GM12878 (cell line): ENCODE data around the gene MSL3. TPM values are rescaled to one million over a fixed set of nuclear protein-coding genes. Genes with fewer than 3 reads are reported as not detected.
A peak's percentile ranks its signal among the peaks of the same experiment; 100 is the strongest.

Source experiments
- BMI1 ChIP-seq: fragments of 450-650 bp; IDR thresholded peaks from 2 replicates; pipeline ENCODE4 v1.6.1; 2016; ENCODE audit warnings: mild to moderate bottlenecking, moderate library complexity, borderline replicate concordance
- FOS ChIP-seq: IDR thresholded peaks from 3 replicates; pipeline ENCODE4 v1.6.1; 2011; ENCODE audit warnings: borderline replicate concordance; ENCODE audit not compliant: insufficient read length; ENCODE audit errors: extremely low read depth
- FOXM1 ChIP-seq: IDR thresholded peaks from 2 replicates; pipeline ENCODE4 v1.6.1; 2012; ENCODE audit warnings: low read depth, mild to moderate bottlenecking, inconsistent platforms, low read length, moderate library complexity
- MTA2 ChIP-seq: fragments of 450-650 bp; IDR thresholded peaks from 2 replicates; pipeline ENCODE4 v1.6.1; 2016; ENCODE audit warnings: low read depth, mild to moderate bottlenecking, moderate library complexity
- MTA3 ChIP-seq: IDR thresholded peaks from 2 replicates; pipeline ENCODE4 v1.6.1; 2012; ENCODE audit warnings: low read length, inconsistent platforms, borderline replicate concordance
- NBN ChIP-seq: fragments of 450-650 bp; IDR thresholded peaks from 2 replicates; pipeline ENCODE4 v1.6.1; 2016
- NKRF ChIP-seq: fragments of 450-650 bp; conservative IDR thresholded peaks from 2 replicates; pipeline ENCODE4 v1.6.1; 2017; ENCODE audit warnings: mild to moderate bottlenecking, moderate library complexity
- RELB ChIP-seq: fragments of 450-650 bp; IDR thresholded peaks from 2 replicates; pipeline ENCODE4 v1.6.1; 2017; ENCODE audit warnings: low read depth, mild to moderate bottlenecking, moderate library complexity
- SMARCA5 ChIP-seq: fragments of 450-650 bp; IDR thresholded peaks from 2 replicates; pipeline ENCODE4 v1.6.1; 2017; ENCODE audit warnings: mild to moderate bottlenecking
- STAT1 ChIP-seq: fragments of 450-650 bp; conservative IDR thresholded peaks from 2 replicates; pipeline ENCODE4 v1.6.1; 2014; ENCODE audit warnings: antibody characterized with exemption, mild to moderate bottlenecking
- TAF1 ChIP-seq: IDR thresholded peaks from 2 replicates; pipeline ENCODE4 v1.6.1; 2011; ENCODE audit warnings: mild to moderate bottlenecking, low read depth, low read length, borderline replicate concordance
- USF1 ChIP-seq: IDR thresholded peaks from 2 replicates; pipeline ENCODE4 v1.6.1; 2011; ENCODE audit warnings: borderline replicate concordance, low read depth, mild to moderate bottlenecking, moderate library complexity, mixed read lengths, low read length; ENCODE audit not compliant: insufficient read depth; ENCODE audit errors: extremely low read length
- ZBTB11 ChIP-seq: fragments of 450-650 bp; formaldehyde crosslinking; IDR thresholded peaks from 2 replicates; pipeline ENCODE4 v1.5.0; 2022; ENCODE audit warnings: mild to moderate bottlenecking, missing genetic modification characterization
- ZNF384 ChIP-seq: IDR thresholded peaks from 2 replicates; pipeline ENCODE4 v1.6.1; 2012; ENCODE audit warnings: low read depth, mild to moderate bottlenecking, low read length, improper control_type of control experiment, borderline replicate concordance
- ZNF592 ChIP-seq: fragments of 450-650 bp; IDR thresholded peaks from 2 replicates; pipeline ENCODE4 v1.6.1; 2017; ENCODE audit warnings: mild to moderate bottlenecking, moderate library complexity
- polyA plus RNA-seq, 11 experiments: library from polyadenylated mRNA; depleted of rRNA in 4 of 11; unstranded in 6 of 11; stranded (reverse) in 5 of 11; fragments of >200 nt; fragmentation: Nextera tagmentation in 4 of 11; fragmentation: Illumina TruSeq in 1 of 11; extraction: Ambion mirVana in 4 of 11; extraction: Trizol in 1 of 11; gene quantifications; 1 replicate in 1 of 11; 2 replicates in 10 of 11; pipeline versions ENCODE4 v1.2.1 to v1.2.3, GENCODE V29; 2011 to 2016; ENCODE audit warnings: inconsistent platforms in 2 of 11, missing spikeins in 2 of 11, low read depth in 1 of 11
- total RNA-seq, 4 experiments: library from RNA; depleted of rRNA in 3 of 4; stranded (reverse); fragments of >200 nt in 3 of 4; fragmentation: Illumina TruSeq in 1 of 4; extraction: Trizol in 1 of 4; gene quantifications; 2 replicates each; pipeline versions ENCODE4 v1.2.1 to v1.2.3, GENCODE V29; 2013 to 2021

MSL3 gene
- total and polyA plus RNA-seq, 10 of the 15 experiments (the other 5 are each of a cell fraction or from before 2014, with no cell fraction given) = 28.4 to 438 (median 40.7) TPM

GRCh38 chrX:11768039-11768438, 10.0 kb downstream of the MSL3 start (continued):
- TF ChIP-seq ZBTB11 = no peak
- peak; percentile 72 for TF ChIP-seq RELB
- no peak for TF ChIP-seq ZNF384
- no peak for TF ChIP-seq NKRF
- TF ChIP-seq SMARCA5 = no peak
- no peak for TF ChIP-seq STAT1
- TF ChIP-seq MTA3 = 0 out of 2 replicates have a peak, but pooled peaks have one; percentile 29
- TF ChIP-seq MTA2 = peak; percentile 79; the same call in 1 of the 2 replicates
- TF ChIP-seq BMI1 = peak; percentile 49; the same call in 1 of the 2 replicates
- 0 out of 2 replicates have a peak, but pooled peaks have one; percentile 29 for TF ChIP-seq FOXM1
- TF ChIP-seq FOS = no peak
- no peak for TF ChIP-seq TAF1
- TF ChIP-seq NBN = peak; percentile 70; the same call in 1 of the 2 replicates
- TF ChIP-seq ZNF592 = no peak
- no peak for TF ChIP-seq USF1
